NOMO-1 treated with dmso at 0.1 percent for 144 hours (cell line): Measurements from ENCODE around the gene UBE2L3.
"Not testable (repeated sequence)": the region's sequence is repeated elsewhere in the genome, so short reads cannot be mapped to it uniquely, and the experiment has no call there.

ENCODE experiments used
- DNase-seq: peaks from one replicate; lab custom pipeline; 2025; ENCODE audit not compliant: unreplicated experiment; lab: John Stamatoyannopoulos, UW

The UBE2L3 gene

GRCh38 chr22:21626073-21626734 is 58.7 kb downstream of the UBE2L3 start:
- no peak for DNase-seq

DNA sequence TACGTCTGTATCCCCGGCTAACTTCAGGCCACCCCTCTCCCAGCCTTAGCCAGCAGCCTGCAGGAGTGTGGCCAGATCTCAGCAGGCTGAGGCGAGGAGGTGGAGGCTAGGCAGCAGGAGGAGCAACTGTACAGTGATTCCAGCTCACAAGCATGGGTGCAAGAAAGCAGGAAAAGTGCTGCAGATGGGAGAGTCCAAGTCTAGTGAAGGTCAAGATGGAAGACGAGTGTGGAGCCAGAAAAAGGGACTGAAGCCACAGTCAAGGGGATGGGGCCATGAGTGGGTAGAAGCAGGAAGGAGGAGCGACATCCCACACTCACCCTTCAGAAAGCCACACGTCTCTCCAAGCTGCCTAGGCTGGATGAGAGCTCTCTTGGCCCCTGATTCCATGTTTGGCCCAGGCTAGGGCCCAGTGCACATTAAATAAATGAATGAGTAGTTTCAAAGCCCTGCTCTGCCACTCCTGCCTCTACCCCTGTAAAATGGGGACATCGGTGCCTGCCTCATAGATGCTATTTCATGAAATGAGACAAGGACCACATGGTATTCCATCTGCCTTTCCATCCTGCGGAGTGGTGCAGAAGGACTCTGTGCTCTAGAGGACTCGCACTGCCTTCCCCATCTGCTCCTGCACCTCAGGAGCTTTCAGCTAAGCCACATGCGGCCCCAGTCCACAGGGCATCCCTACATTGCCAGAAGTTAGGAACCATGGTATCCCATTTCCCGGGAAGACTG is 59.4 kb downstream of the UBE2L3 start:
- no peak for DNase-seq

- no peak for DNase-seq
These were observed 61.1 kb downstream of the UBE2L3 start for GRCh38 chr22:21628386-21629254.

- peak; percentile 97 for DNase-seq
These were observed 62.0 kb downstream of the UBE2L3 start, which contains the start of gene YDJC for GRCh38 chr22:21629255-21630149. TSS of gene YDJC (minus strand) at chr22:21630022. CDS start at chr22:21630014, 8 bp downstream.

DNA sequence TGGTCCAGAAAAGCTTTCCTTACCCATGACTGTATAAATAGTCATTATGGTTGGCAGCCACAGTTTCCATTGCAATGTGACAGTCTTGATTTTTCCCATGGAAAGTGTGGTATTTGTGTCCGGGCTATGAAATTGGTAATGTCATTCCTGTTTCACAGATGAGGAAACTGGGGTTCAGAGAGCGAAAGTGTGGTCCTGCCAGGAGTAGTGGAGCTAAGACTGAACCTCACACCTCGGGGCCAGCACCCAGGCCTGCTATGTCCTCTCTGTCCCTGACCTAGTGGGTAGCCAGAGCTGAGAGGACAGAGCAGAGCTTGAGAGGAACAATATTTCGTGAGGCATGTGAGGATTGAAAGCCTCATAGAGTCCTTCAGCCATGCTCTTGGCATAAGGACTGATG is 63.5 kb downstream of the UBE2L3 start:
- no peak for DNase-seq

- peak; percentile 77 for DNase-seq
These were observed 64.9 kb downstream of the UBE2L3 start, which contains the start of gene CCDC116 for GRCh38 chr22:21632237-21632895. TSS of gene CCDC116 (plus strand) at chr22:21632760. CDS start at chr22:21633182, 422 bp downstream.

DNA sequence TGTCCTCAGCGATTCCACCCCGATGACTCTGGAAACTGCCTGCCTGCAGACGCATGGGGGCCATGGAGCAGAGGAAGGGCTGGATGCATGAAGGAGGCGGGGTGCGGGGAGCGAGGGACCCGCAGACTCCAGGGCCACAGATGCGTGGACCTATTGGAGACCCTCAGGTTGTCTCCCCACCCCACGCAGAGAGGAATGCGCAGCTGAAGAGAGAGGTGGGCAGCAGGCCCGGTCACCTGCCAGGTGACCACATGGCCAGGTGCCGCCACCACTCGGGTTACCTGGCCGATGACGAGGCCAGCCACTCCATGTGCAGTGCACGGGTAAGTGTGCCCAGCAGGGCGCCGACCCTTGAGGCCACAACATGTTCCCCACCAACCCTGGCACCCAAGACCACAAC is 65.4 kb downstream of the UBE2L3 start:
- DNase-seq, result no peak

- no peak for DNase-seq
These were observed 66.0 kb downstream of the UBE2L3 start for GRCh38 chr22:21633481-21633880.

GRCh38 chr22:21634081-21634480 is 66.6 kb downstream of the UBE2L3 start:
- DNase-seq, result no peak

- DNase-seq, result no peak
These were observed 67.3 kb downstream of the UBE2L3 start for GRCh38 chr22:21634844-21635243.

GRCh38 chr22:21635771-21636510 is 68.4 kb downstream of the UBE2L3 start:
- DNase-seq, result no peak

- no peak for DNase-seq
These were observed 69.2 kb downstream of the UBE2L3 start for GRCh38 chr22:21636629-21637218.

GRCh38 chr22:21637450-21637849 is 69.9 kb downstream of the UBE2L3 start:
- not testable (repeated sequence) for DNase-seq

GRCh38 chr22:21639359-21639758 is 71.8 kb downstream of the UBE2L3 start:
- DNase-seq, result no peak

DNA sequence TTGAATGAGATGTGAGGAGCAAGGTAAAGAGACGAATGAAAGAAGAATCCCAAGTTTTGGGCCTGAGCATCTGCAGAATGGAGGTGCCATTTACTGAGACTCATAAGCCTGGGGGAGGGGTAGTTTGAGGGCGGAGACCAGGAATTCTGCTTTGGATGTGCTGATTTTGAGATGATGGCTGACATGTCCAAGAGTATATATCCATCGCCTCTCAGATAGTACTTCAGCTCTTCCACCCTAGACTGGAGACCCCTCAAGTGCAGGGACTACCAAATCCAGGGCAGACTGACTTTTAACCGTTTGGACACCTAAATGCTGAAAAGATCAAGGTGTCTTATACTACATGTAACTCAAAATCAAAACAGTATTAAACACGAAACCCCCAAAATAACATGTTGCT is 73.3 kb downstream of the UBE2L3 start:
- no peak for DNase-seq

DNA sequence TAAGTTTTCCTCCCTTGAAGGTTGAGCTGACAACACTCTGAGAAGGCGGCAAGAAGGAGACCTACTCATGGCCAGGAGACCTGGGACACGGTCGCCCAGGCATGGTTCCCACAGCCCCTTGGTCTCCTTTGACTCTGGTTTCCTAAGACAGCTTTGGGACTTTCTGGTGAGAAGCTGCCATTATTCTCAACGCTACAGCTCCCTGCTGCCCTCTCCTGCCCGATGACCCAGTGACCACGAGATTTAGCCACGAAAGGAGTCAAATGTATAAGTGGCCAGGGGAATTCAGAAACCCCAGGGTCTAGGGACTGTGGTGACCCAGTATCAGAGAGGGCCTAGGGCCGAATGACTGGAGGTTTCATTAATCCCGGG is 73.9 kb downstream of the UBE2L3 start:
- DNase-seq, result no peak

DNA sequence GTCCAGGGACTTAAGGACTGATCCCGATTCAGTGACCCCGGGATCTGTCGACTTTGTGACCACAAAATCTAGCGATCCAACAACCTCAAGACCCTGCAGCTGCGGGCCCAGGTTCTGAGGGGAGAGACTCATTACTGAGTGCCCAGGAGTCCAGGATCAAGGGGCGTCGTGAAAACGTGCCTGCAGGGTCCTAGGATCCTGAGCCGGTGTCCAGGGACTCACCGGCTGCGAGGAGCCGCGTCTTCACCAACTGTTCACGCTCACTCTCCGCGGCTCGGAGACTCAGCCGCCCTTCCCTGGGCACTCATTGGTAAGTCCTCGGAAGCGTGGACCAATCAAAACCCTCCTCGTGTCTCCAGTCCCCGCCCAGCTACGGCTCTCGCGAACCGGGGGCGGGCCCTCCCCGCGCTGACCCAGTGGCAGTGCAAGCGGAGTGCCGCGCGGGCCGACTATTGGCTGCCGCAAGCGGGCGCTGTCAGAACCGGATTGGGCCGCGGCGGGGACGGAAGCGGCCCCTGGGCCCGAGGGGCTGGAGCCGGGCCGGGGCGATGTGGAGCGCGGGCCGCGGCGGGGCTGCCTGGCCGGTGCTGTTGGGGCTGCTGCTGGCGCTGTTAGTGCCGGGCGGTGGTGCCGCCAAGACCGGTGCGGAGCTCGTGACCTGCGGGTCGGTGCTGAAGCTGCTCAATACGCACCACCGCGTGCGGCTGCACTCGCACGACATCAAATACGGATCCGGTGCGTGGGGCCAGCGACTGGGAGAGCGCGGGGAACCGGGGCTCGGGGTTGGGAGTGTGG is 74.5 kb downstream of the UBE2L3 start, which contains the start of gene SDF2L1:
TSS of gene SDF2L1 (plus strand) at position 514 of the 795 bp plus-strand sequence. CDS start at position 549, 35 bp downstream.
- peak; percentile 98 for DNase-seq
